ENCODE measurements around the gene WDR53.
A peak's percentile ranks its signal among the peaks of the same experiment; 100 is the strongest.
"Not testable (repeated sequence)": the region's sequence is repeated elsewhere in the genome, so short reads cannot be mapped to it uniquely, and the experiment has no call there.

WDR53 gene

GRCh38 chr3:196563721-196564225 lies 4.6 kb downstream of the WDR53 start:
- no peaks in the 10 kb centered on the region for H3K9me3 ChIP-seq
- H3K4me1 ChIP-seq, result peaks cover 10% of the 10 kb centered on the region
- H3K27ac ChIP-seq, result no peak overlapping the region
- no peak for TF ChIP-seq Cebpa-rat (IDR thresholded peaks at IDR 0.05)
- no peaks in the 10 kb centered on the region for H3K27me3 ChIP-seq
- no peak overlapping the region for H3K9ac ChIP-seq
- H3K4me2 ChIP-seq, result no peak overlapping the region
- peaks cover 40% of the 10 kb centered on the region for H3K36me3 ChIP-seq
- H4K20me1 ChIP-seq, result no peaks in the 10 kb centered on the region
- H3K4me3 ChIP-seq, result no peak overlapping the region

- H3K36me3 ChIP-seq, result peaks cover 29% of the 10 kb centered on the region
Observed at GRCh38 chr3:196559826-196560225, 8.5 kb downstream of the WDR53 start.

GRCh38 chr3:196558476-196558875 lies 9.9 kb downstream of the WDR53 start:
- H3K27ac ChIP-seq, result no peak overlapping the region
- H3K36me3 ChIP-seq, result peaks cover 31% of the 10 kb centered on the region
- no peak overlapping the region for H3K4me2 ChIP-seq
- no peak overlapping the region for H3K4me3 ChIP-seq
- no peaks in the 10 kb centered on the region for H3K9me3 ChIP-seq
- TF ChIP-seq Cebpa-rat (IDR thresholded peaks at IDR 0.05), result no peak
- H3K4me1 ChIP-seq, result peaks cover 18% of the 10 kb centered on the region
- no peak overlapping the region for H3K9ac ChIP-seq
- no peaks in the 10 kb centered on the region for H3K27me3 ChIP-seq
- H4K20me1 ChIP-seq, result no peaks in the 10 kb centered on the region

More at GRCh38 chr3:196559826-196560225, 8.5 kb downstream of the WDR53 start:
- no peak overlapping the region for H3K4me2 ChIP-seq
- no peaks in the 10 kb centered on the region for H3K9me3 ChIP-seq
- H3K9ac ChIP-seq, result no peak overlapping the region
- no peak overlapping the region for H3K27ac ChIP-seq
- no peaks in the 10 kb centered on the region for H3K27me3 ChIP-seq
- no peaks in the 10 kb centered on the region for H4K20me1 ChIP-seq
- H3K4me3 ChIP-seq, result no peak overlapping the region
- TF ChIP-seq Cebpa-rat (IDR thresholded peaks at IDR 0.05), result no peak
- H3K4me1 ChIP-seq, result peaks cover 5% of the 10 kb centered on the region

- Histone ChIP-seq H3K9ac (no peak overlapping the region), H3K36me3 (peaks cover 36% of the 10 kb centered on the region)
Observed at GRCh38 chr3:196557236-196557635, 11.1 kb downstream of the WDR53 start.

GRCh38 chr3:196555295-196555694 lies 13.1 kb downstream of the WDR53 start:
- no peak overlapping the region for H3K9ac ChIP-seq
- no peak for TF ChIP-seq Cebpa-rat (IDR thresholded peaks at IDR 0.05)
- no peaks in the 10 kb centered on the region for H3K27me3 ChIP-seq
- no peak overlapping the region for H3K4me3 ChIP-seq
- peaks cover 20% of the 10 kb centered on the region for H3K4me1 ChIP-seq
- H4K20me1 ChIP-seq, result no peaks in the 10 kb centered on the region
- peaks cover 27% of the 10 kb centered on the region for H3K36me3 ChIP-seq
- peak overlapping the region; percentile 64; the same call in 1 of the 2 replicates for H3K4me2 ChIP-seq
- no peak overlapping the region for H3K27ac ChIP-seq
- H3K9me3 ChIP-seq, result peaks cover 17% of the 10 kb centered on the region

More at GRCh38 chr3:196557236-196557635, 11.1 kb downstream of the WDR53 start:
- no peak for TF ChIP-seq Cebpa-rat (IDR thresholded peaks at IDR 0.05)
- H3K4me2 ChIP-seq, result no peak overlapping the region
- H3K27ac ChIP-seq, result no peak overlapping the region
- no peaks in the 10 kb centered on the region; the same call in 1 of the 2 replicates for H3K9me3 ChIP-seq
- H4K20me1 ChIP-seq, result no peaks in the 10 kb centered on the region
- H3K4me3 ChIP-seq, result no peak overlapping the region
- peaks cover 20% of the 10 kb centered on the region for H3K4me1 ChIP-seq
- no peaks in the 10 kb centered on the region for H3K27me3 ChIP-seq

- Histone ChIP-seq H3K27me3 (no peaks in the 10 kb centered on the region), H3K27ac (peak overlapping the region; percentile 55), H3K4me1 (peaks cover 20% of the 10 kb centered on the region), H3K9me3 (peaks cover 28% of the 10 kb centered on the region), H3K4me2 (peak overlapping the region; percentile 64), H3K36me3 (0 out of 2 replicates have a peak, but pooled peaks cover 24% of the 10 kb centered on the region), H3K9ac (no peak overlapping the region), H4K20me1 (no peaks in the 10 kb centered on the region), H3K4me3 (no peak overlapping the region)
- no peak for TF ChIP-seq Cebpa-rat (IDR thresholded peaks at IDR 0.05)
Observed at GRCh38 chr3:196554205-196554604, 14.1 kb downstream of the WDR53 start.

- no peaks in the 10 kb centered on the region for H4K20me1 ChIP-seq
- no peak overlapping the region for H3K4me2 ChIP-seq
- peaks cover 20% of the 10 kb centered on the region for H3K4me1 ChIP-seq
- H3K4me3 ChIP-seq, result no peak overlapping the region
- no peak overlapping the region for H3K27ac ChIP-seq
- TF ChIP-seq Cebpa-rat (IDR thresholded peaks at IDR 0.05), result no peak
- peaks cover 35% of the 10 kb centered on the region for H3K9me3 ChIP-seq
- H3K27me3 ChIP-seq, result no peaks in the 10 kb centered on the region
- 0 out of 2 replicates have a peak, but pooled peaks cover 18% of the 10 kb centered on the region for H3K36me3 ChIP-seq
- no peak overlapping the region for H3K9ac ChIP-seq
Observed at GRCh38 chr3:196553551-196553950, 14.8 kb downstream of the WDR53 start.

- 0 out of 2 replicates have a peak, but pooled peaks cover 14% of the 10 kb centered on the region for H3K36me3 ChIP-seq
- no peak overlapping the region for H3K9ac ChIP-seq
- no peaks in the 10 kb centered on the region for H4K20me1 ChIP-seq
- H3K4me3 ChIP-seq, result no peak overlapping the region
- H3K4me1 ChIP-seq, result peaks cover 24% of the 10 kb centered on the region
- TF ChIP-seq Cebpa-rat (IDR thresholded peaks at IDR 0.05), result no peak
- H3K27ac ChIP-seq, result no peak overlapping the region
- H3K27me3 ChIP-seq, result no peaks in the 10 kb centered on the region
- peaks cover 43% of the 10 kb centered on the region for H3K9me3 ChIP-seq
- no peak overlapping the region for H3K4me2 ChIP-seq
Observed at GRCh38 chr3:196552253-196552652, 16.1 kb downstream of the WDR53 start.

GRCh38 chr3:196550172-196550571 lies 18.2 kb downstream of the WDR53 start:
- Histone ChIP-seq H3K9me3 (peaks cover 43% of the 10 kb centered on the region), H3K36me3 (0 out of 2 replicates have a peak, but pooled peaks cover 14% of the 10 kb centered on the region), H3K4me1 (peaks cover 24% of the 10 kb centered on the region)
- H3K4me3 ChIP-seq, H4K20me1 ChIP-seq, H3K27me3 ChIP-seq, H3K9ac ChIP-seq, H3K27ac ChIP-seq, H3K4me2 ChIP-seq: not testable (repeated sequence)

- not testable (repeated sequence) for H3K4me2 ChIP-seq, H3K27ac ChIP-seq, H4K20me1 ChIP-seq, H3K27me3 ChIP-seq, H3K9ac ChIP-seq
- 0 out of 2 replicates have a peak, but pooled peaks cover 14% of the 10 kb centered on the region for H3K36me3 ChIP-seq
- H3K4me3 ChIP-seq, result 0 out of 2 replicates have a peak overlapping the region, but pooled peaks have one; percentile 3
- peaks cover 15% of the 10 kb centered on the region for H3K4me1 ChIP-seq
- H3K9me3 ChIP-seq, result peaks cover 43% of the 10 kb centered on the region
Observed at GRCh38 chr3:196549312-196549711, 19.0 kb downstream of the WDR53 start.

Data from BLaER1 (cell line).